Hematopoietic multipotent progenitor cell (in vitro differentiated cells): Measurements from ENCODE around the gene USP4. TPM values are rescaled to one million over a fixed set of nuclear protein-coding genes. Genes with fewer than 3 reads are reported as not detected.

Experiments used
- DNase-seq, 3 donors: peaks; one replicate each; pipeline ENCODE4 v3.0.0-alpha.2; 2011 to 2015; ENCODE audit warnings: low read depth in 2 of 3, low spot score in 2 of 3
- total RNA-seq: library from RNA; depleted of rRNA; stranded (reverse); fragments of >200 nt; gene quantifications from one replicate; pipeline ENCODE4 v1.2.3, GENCODE V29; 2012

USP4 gene
- total RNA-seq, 1 donor, result 36.1 TPM

GRCh38 chr3:49302613-49303012 lies 37.2 kb downstream of the USP4 start:
- DNase-seq, result no peak

- no peak for DNase-seq
Measured at GRCh38 chr3:49300595-49300994, 39.3 kb downstream of the USP4 start.

DNA sequence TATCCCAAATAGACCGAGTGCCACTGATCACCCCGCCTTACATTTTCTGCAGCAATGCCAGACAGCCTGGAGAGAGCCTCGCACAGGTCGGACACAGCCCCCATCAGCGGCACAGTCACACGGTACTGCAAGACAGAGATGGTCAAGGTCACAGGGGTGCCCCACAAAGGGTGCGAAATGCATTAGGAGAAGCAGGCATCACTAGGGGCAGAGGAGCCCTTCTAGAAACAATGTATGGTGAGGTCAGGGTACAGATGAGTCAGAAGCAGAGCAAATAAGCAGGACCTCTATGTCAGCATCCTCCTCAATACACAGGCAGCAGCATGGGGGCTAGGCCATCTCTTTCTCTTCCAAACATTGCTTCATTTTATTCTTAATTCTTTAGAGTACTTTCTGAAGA lies 41.3 kb downstream of the USP4 start:
- no peak for DNase-seq

GRCh38 chr3:49296781-49297411 lies 43.0 kb downstream of the USP4 start:
- DNase-seq, result no peak

DNA sequence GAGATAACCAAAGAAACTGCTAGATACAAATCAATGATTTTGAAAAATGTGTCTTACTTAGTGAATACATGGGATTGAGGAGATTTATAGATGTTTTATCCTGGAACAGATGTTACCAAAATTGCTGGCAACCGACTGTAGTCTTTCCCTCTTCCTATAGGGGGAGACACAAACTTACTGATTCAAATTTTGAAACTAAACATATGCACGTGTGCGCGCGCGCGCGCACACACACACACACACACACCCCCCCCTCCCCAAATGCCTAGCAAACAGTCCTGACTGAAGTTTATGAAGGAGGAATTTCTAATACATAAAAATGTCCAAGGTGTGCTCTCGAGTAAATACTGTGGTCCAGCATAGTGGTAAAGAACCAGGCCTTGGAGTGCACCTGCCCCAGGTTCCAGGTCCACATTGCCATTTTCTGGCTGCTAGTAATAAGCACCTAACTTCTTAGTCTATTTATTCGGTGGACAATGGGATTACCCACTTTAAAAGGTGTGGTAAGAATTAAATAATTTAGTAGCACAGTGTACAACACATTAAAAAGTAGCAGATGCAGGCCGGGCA lies 44.3 kb downstream of the USP4 start:
- DNase-seq, result peak in 2 of 3 donors; percentile 59 to 74

DNA sequence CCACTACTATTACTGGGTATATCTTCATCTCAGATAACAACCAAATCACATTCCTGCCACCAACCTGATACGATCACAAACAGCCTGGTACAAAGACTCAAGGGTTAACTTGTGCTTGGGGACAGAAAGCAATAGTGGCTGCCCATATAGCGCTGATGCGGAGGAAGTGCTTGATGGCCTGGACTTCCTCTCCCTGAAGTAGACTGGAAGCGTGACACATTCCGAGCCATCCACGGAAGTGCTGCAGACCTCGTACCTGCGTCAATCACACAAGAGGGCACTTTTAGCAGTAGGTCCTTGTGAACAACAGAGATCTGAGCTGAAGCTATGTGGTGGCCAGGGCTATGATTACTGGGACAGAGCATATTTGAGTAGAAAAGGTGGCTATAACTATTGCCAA lies 45.5 kb downstream of the USP4 start:
- DNase-seq, result no peak

GRCh38 chr3:49283997-49284396 lies 55.9 kb downstream of the USP4 start:
- DNase-seq, result no peak

DNA sequence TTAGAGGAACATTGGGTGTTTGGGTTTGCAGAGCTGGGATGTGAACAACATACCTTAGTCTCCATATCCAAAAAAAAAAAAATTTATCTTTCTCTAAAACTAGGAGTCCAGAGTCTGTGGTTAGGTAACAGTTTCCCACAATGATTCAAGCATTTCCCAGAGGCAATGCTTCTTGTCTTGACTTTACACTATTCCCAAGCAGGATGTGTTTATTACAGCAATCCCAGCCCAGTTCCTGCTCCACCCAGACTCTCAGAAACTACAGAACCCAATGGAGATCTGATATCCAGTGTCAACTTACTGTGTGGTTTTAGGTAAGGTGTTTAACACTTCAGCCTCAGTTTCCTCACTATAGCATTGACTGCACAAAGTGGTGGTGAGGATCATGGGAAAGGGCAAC lies 60.5 kb downstream of the USP4 start:
- DNase-seq, result no peak

DNA sequence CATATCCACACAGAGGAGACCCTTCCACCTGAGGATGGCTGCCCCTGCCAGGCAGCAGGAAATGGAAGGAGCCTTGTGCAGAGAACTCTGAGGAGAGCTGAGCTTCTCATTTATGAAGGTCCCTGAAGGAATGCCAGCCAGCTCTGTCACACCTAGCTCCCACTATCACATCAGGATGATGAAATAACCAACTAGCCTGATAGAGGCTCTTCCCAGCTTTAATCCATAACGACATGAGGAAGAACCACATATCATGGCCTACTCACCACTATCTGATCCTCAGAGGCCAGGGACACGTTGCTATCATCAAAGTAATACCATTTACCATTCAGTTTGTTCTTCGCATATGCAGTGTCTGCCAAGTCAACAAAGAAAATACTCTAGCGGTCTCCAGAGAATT lies 61.3 kb downstream of the USP4 start:
- DNase-seq, result no peak

- DNase-seq, result peak in 1 of 3 donors; percentile 12
Measured at GRCh38 chr3:49277383-49277775, 62.5 kb downstream of the USP4 start.

- peak in 2 of 3 donors; percentile 66 to 75 for DNase-seq
Measured at GRCh38 chr3:49276475-49277382, 63.1 kb downstream of the USP4 start, which contains the start of gene C3orf62. C3orf62 (minus strand) TSS chr3:49277232; CDS start chr3:49276872, 360 bp downstream.

DNA sequence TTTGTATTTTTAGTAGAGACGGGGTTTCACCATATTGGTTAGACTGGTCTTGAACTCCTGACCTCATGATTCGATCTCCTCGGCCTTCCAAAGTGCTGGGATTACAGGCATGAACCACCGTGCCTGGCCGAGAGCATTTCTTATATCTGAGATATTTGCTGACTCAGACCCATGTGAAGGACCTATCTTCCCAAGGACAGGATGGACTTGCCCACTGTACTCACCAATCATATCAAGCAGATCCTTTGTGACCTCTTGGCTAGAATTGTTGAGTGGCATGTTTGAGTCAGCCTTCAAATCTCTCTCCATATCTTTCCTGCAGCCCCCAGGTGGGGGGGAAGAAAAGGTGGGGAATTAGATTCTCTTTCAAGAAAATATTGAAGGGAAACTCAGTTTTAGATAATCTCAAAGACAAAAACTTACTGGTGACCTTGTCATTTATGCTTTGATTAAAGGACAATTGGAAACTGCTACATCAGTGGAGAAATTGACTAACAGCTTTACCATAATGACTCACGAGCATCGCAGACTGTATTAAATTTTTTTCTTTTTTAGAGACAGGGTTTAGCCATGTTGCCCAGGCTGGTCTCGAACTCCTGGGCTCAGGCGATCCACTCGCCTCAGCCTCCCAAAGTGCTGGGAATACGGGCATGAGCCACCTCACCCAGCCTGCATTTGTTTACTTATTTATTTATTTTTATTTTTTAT lies 65.9 kb downstream of the USP4 start:
- DNase-seq, result no peak

GRCh38 chr3:49271047-49271446 lies 68.8 kb downstream of the USP4 start:
- no peak for DNase-seq

GRCh38 chr3:49270156-49270500 lies 69.7 kb downstream of the USP4 start:
- DNase-seq, result no peak

- DNase-seq, result no peak
Measured at GRCh38 chr3:49269443-49270155, 70.3 kb downstream of the USP4 start.

DNA sequence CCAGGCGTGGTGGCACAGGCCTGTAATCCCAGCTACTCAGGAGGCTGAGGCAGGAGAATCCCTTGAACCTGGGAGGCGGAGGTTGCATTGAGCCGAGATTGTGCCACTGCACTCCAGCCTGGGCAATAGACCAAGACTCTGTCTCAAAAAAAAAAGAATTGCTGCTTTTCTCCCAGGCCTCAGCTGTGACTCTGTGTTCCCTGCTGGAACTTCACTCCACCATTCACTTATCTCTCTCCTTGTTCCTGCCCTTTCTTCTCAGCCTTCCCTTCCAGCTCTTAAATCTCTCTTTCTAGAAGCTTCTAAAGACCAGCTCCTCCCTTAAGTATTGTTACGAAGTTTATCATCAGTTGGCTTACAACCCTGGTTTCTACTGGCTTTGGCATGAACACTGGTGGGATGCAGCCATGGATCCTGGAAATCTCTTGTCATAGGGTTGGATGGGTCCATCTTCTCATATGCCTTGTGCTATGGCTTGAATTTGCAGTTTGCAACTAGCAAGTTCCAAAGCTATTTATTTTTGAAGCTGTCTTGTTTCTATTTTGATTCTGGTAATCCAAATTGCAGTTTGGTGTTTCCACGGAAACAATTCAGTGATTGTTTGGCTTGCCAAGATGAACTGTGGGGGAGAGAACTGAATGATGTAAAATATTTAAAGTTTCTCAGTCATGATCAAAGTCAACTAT lies 73.3 kb downstream of the USP4 start:
- no peak for DNase-seq

DNA sequence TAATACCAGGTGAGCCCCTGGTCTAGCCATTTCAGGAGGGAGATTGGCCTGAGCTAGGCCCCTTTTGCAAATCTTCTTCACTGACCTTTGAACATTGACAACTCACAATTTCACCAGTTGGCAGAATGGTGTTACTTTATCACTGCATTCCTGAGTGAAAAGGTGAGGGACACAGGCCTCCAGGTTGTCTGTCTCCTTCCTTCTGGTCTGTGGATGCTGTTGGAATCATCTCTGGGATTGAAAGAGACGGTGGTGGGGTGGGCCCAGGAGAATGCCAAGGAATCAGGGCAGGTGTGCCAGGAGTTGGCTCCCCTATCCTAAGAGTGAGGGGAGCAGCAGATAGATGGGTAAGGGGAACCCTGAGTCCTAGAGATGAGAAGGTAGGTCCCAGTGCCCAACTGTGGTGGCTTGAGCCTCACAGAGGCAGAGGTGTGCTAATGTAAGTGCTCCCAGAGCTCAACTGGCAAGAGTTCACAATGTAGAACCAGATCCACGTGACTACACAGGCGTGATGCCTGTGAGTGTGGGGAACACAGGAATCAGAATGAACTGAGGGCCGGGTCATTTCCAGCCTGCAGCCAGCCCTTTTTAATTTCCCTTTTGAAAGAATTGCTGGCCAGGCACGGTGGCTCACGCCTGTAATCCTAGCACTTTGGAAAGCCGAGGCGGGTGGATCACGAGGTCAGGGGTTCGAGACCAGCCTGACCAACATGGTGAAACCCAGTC lies 74.0 kb downstream of the USP4 start:
- DNase-seq, result no peak

- DNase-seq, result no peak
Measured at GRCh38 chr3:49263159-49263889, 76.5 kb downstream of the USP4 start.
